HG03025 (cell line): Measurements from ENCODE around the gene TBC1D1.

Source experiments
- ATAC-seq: cut with Tn5 transposase; IDR thresholded peaks from one replicate; pipeline ENCODE4 v1.9.1; 2021; ENCODE audit warnings: mild to moderate bottlenecking, moderate library complexity; ENCODE audit not compliant: unreplicated experiment, low FRiP score

Gene TBC1D1

GRCh38 chr4:38114386-38115150 is 223.7 kb downstream of the TBC1D1 start:
- no peak for ATAC-seq

- no peak for ATAC-seq
Measured at GRCh38 chr4:38115601-38116000, 224.7 kb downstream of the TBC1D1 start.

GRCh38 chr4:38117591-38117990 is 226.7 kb downstream of the TBC1D1 start:
- no peak for ATAC-seq

GRCh38 chr4:38119668-38120385 is 228.9 kb downstream of the TBC1D1 start:
- no peak for ATAC-seq

- no peak for ATAC-seq
Measured at GRCh38 chr4:38120772-38121171, 229.9 kb downstream of the TBC1D1 start.

- ATAC-seq, result no peak
Measured at GRCh38 chr4:38122060-38122459, 231.2 kb downstream of the TBC1D1 start.

GRCh38 chr4:38123555-38123954 is 232.7 kb downstream of the TBC1D1 start:
- ATAC-seq, result no peak

GRCh38 chr4:38124961-38125360 is 234.1 kb downstream of the TBC1D1 start:
- ATAC-seq, result no peak

GRCh38 chr4:38125816-38126215 is 234.9 kb downstream of the TBC1D1 start:
- ATAC-seq, result no peak

- ATAC-seq, result peak; percentile 54
Measured at GRCh38 chr4:38128478-38129459, 237.9 kb downstream of the TBC1D1 start.

- ATAC-seq, result no peak
Measured at GRCh38 chr4:38129460-38130227, 238.8 kb downstream of the TBC1D1 start.

GRCh38 chr4:38130884-38131283 is 240.0 kb downstream of the TBC1D1 start:
- no peak for ATAC-seq

- no peak for ATAC-seq
Measured at GRCh38 chr4:38131371-38132091, 240.6 kb downstream of the TBC1D1 start.

GRCh38 chr4:38132107-38132673 is 241.3 kb downstream of the TBC1D1 start:
- ATAC-seq, result peak; percentile 54

- no peak for ATAC-seq
Measured at GRCh38 chr4:38132843-38133662, 242.2 kb downstream of the TBC1D1 start.

GRCh38 chr4:38133711-38134480 is 243.0 kb downstream of the TBC1D1 start:
- no peak for ATAC-seq

GRCh38 chr4:38135201-38135600 is 244.3 kb downstream of the TBC1D1 start:
- ATAC-seq, result no peak
